ENCODE data around the gene APEH.
A peak's percentile ranks its signal among the peaks of the same experiment; 100 is the strongest.
"Not testable (repeated sequence)": the region's sequence is repeated elsewhere in the genome, so short reads cannot be mapped to it uniquely, and the experiment has no call there.

Gene APEH

DNA sequence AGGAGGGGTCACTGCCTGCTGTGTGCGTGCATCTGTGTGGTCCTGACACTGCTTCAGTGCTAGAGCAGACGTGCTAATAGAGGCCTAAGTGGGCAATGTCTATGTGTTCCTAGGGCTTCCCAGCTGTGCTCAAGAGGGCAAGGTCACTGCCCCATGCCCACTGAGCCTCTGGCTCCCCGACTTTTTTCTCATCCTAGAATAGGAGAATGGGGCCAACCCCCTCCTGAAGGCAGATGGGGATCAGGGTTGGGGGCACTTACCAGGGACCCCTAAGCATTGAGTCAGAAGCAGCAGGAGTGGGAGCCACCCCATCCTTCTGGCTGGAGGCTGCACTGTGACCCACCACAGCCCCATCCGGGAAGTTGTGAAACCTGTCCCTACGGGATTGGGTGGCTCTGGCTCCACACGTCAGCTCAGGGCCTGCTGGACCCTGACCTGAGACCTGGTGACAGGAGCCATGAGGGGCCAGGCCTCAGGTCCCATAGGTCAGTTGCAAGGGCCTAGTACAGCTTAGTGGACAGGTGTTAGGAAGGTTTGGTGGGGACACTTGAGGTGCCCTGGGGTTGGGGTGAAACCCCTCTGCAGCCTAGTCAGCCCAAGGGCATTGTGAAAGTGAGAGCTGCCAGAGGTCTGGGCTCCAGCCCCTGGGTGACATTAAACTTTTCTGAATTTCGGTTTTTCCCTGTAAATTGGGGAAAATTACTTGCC lies 14.3 kb downstream of the APEH start:
- FAIRE-seq = not testable (repeated sequence)

GRCh38 chr3:49689046-49689907 lies 15.1 kb downstream of the APEH start, which contains the start of the genes MST1 and RNF123:
TSS of gene MST1 (minus strand) at chr3:49689474. CDS start at chr3:49688691, 783 bp downstream.
TSS of gene RNF123 (plus strand) at chr3:49689557. CDS start at chr3:49691166, 1,609 bp downstream.
- FAIRE-seq (peak; percentile 42), DNase-seq (ENCODE audit: extremely low spot score, insufficient read length, low read depth) (peak; percentile 91)

More for the DNA sequence above, 14.3 kb downstream of the APEH start:
- not testable (repeated sequence) for DNase-seq (ENCODE audit: extremely low spot score, insufficient read length, low read depth)

DNA sequence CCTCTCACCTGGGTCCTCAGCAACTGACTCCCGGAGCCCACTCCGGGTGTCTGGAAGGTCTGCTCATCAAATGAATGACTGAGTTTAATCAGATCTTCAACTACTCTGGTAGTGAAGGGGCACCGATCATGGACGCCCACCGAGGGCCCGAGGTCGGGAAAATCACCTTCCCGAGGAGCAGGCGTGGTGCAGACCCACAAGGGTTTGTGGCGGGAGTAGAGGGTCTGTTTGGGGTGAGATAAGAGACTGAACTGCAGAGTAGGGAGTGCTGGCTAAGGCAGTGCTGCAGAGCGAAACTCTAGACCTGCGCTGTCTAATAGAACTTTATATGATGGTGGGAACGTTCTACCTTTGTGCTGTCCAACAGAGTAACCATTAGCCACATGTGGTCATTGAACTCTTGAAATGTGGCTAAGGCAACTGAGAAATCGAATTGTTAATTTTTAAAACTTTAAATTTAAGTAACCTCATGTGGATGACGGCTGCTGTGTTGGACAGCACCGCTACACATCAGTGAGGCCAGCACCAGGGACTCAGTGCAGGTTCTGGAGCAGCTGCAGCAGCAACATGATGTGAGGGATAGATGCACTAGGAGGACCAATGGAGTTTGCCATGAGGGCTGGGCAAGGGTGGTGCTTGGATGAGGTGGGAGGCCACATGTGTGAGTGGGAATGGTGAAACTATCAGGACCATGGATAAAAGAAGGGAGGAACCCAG lies 15.9 kb downstream of the APEH start:
- not testable (repeated sequence) for FAIRE-seq; DNase-seq (ENCODE audit: extremely low spot score, insufficient read length, low read depth)

GRCh38 chr3:49690856-49691255 lies 16.7 kb downstream of the APEH start:
- DNase-seq (ENCODE audit: extremely low spot score, insufficient read length, low read depth); FAIRE-seq: not testable (repeated sequence)

GRCh38 chr3:49691481-49691880 lies 17.3 kb downstream of the APEH start:
- not testable (repeated sequence) for FAIRE-seq

GRCh38 chr3:49694409-49695070 lies 20.4 kb downstream of the APEH start:
- FAIRE-seq; DNase-seq (ENCODE audit: extremely low spot score, insufficient read length, low read depth): not testable (repeated sequence)

More at GRCh38 chr3:49691481-49691880, 17.3 kb downstream of the APEH start:
- DNase-seq (ENCODE audit: extremely low spot score, insufficient read length, low read depth) = not testable (repeated sequence)

- not testable (repeated sequence) for FAIRE-seq; DNase-seq (ENCODE audit: extremely low spot score, insufficient read length, low read depth)
Measured at GRCh38 chr3:49695350-49696015, 21.3 kb downstream of the APEH start.

DNA sequence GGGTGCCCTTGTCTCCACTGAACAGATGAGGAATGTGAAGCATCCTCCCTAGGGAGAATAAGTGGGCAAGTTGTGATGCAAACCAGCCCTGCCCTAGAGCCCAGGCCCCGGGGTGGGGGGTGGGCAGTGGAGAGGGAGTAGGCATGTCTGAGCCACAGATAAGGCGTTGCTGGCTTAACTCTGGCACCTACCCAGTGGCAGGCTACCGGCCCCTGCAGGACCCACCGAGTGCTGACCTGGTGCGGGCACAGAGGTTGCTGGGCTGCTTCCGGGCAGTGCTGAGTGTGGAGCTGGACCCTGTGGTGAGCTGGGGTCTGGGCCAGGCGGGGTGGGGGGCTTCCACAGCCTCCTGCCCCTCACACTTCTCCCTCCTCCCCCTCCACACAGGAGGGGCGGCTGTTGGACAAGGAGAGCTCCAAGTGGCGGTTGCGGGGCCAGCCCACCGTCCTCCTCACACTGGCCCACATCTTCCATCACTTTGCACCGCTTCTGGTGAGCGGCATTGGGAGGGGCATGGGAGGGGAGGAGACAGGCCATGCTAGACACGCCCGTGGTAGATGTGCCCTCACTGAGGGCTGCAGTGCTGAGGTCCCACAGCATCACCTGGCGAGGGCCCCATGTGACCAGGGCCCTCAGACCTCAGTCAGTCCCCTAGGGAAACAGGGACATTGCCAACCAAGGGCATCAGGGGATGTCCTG lies 25.3 kb downstream of the APEH start:
- DNase-seq (ENCODE audit: extremely low spot score, insufficient read length, low read depth) = no peak
- FAIRE-seq = no peak

DNA sequence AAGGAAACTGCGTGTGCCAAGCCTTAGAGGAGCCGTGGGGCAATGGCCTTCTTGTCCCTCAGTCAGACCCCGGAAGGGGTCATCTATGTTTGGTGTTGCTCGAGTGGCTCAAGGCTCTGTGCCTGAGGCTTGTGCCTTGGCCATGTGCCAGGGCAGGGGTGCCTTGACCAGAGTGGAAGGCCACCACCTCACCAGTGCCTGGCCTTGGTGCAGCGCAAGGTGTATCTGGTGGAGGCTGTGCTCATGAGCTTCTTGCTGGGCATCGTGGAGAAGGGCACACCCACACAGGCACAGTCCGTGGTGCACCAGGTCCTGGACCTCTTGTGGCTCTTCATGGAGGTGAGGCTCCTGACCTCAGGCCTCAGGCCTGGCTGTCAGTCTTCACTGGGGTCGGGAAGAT lies 25.9 kb downstream of the APEH start:
- FAIRE-seq = no peak

GRCh38 chr3:49700453-49701128 lies 26.4 kb downstream of the APEH start:
- DNase-seq (ENCODE audit: extremely low spot score, insufficient read length, low read depth) (no peak), FAIRE-seq (no peak)

More for the DNA sequence above, 25.9 kb downstream of the APEH start:
- DNase-seq (ENCODE audit: extremely low spot score, insufficient read length, low read depth) = no peak

DNA sequence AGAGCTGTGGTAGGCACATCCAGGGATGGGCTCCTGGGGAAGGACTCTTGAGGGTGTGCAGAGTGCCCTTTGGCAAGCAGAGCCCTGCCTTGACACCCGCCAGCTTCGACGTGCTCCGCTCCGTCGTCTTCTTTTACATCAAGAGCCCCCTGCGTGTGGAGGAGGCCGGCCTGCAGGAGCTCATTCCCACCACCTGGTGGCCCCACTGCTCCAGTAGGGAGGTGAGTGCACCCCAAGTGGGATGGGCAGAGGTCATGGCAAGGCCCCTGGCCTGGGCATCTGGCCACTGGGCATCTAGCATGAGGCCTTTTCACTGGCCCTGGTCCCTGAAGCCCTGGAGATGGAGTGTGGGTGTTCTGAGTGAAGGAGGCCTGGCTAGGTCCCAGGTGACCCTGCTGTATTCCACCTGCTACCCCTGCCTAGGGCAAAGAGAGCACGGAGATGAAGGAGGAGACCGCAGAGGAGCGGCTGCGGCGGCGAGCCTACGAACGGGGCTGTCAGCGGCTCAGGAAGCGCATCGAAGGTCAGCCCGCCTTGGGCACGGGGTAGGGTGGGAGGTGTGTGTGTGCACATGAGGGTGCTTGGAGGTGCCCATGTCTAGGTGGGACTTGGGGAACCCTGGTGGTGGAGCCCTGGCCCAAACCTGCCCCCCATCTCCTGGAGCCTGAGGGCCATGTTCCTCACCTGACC lies 27.4 kb downstream of the APEH start:
- DNase-seq (ENCODE audit: extremely low spot score, insufficient read length, low read depth) = no peak
- FAIRE-seq = no peak

GRCh38 chr3:49702672-49703071 lies 28.5 kb downstream of the APEH start:
- DNase-seq (ENCODE audit: extremely low spot score, insufficient read length, low read depth) (no peak), FAIRE-seq (no peak)

DNA sequence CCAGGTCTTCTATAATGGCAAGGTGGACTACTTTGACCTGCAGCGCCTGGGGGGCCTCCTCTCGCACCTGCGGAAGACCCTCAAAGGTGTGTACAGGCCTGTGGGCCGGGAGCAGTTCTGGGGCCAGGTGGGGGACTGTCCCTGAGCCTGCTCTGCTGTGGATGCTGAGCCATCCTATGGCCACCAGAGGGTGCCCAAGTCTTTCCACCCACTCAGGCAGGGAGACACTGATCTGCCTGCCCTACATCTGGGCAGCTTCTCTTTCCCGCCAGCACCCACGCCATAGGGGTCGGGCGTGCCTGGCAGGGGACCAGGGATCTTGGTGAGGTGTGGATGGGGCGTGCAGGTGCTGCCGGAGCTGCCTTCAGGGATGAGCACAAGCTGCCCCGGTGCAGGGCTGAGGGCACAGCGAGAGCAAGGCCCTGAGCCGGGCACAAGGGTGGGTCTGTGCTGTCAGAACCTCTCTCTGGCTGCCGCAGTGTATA lies 29.3 kb downstream of the APEH start:
- DNase-seq (ENCODE audit: extremely low spot score, insufficient read length, low read depth) (peak; percentile 78), FAIRE-seq (peak; percentile 89)

DNA sequence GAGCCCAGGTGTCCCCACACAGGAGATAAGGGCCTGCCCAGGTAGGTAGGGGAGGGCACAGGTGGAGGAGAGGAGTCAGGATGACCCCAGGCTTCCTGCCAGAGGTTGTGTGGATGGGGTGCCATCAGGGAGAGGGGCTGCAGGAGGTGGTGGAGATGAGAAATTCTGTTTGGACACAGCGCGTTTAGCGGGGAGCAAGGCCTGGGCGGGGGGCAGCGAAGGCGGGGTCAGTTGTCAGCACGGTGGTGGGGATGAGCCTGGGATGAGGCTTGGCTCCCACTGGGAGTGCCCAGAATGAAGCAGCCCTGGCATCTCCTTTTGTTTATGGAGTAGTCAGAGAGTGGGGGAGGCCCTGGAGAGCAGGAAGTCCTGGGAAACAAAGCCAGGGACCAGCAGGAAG lies 29.8 kb downstream of the APEH start:
- DNase-seq (ENCODE audit: extremely low spot score, insufficient read length, low read depth) (no peak), FAIRE-seq (no peak)

DNA sequence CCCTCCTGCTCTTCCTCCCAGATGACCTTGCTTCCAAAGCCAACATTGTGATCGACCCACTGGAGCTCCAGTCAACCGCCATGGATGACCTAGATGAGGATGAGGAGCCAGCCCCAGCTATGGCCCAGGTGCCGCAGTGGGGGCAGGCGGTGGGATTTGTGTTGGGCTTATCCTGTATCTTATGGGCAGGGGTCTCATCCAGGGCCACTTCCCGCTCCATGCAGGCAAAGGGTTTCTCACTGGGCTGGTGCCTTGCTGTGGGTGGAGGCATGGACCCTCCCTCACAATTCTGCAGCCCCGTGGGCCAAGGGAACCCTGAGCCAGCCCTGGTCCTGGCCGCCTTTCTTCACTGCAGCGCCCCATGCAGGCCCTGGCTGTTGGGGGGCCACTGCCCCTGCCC lies 30.5 kb downstream of the APEH start:
- DNase-seq (ENCODE audit: extremely low spot score, insufficient read length, low read depth) (no peak), FAIRE-seq (no peak)

DNA sequence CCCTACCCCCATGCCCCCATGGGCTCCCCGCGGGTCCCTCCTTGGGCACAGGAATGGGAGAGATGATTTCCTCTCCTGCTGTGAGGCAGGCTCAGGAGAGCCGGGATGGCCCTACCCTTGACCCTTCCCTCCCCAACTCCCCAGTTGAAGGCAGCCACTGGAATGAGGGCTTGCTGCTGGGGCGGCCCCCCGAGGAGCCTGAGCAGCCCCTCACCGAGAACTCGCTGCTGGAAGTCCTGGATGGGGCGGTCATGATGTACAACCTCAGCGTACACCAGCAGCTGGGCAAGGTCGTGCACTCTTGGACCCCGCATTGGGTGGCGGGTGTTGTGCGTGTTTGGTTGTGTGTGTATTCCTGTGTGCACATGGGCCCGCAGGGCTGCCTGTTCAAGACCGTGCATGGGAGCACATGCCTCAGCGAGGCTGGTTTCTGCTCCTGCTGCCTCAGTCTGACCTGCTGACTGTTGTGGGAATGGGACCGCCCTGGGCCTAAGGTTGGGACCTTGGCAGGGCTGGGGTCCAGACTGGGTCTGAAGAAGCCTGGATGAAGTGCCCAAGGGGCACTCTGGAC lies 31.3 kb downstream of the APEH start:
- FAIRE-seq (no peak), DNase-seq (ENCODE audit: extremely low spot score, insufficient read length, low read depth) (no peak)

All from GM18507 (cell line).